G401 (cell line): ENCODE results near the gene TNFRSF13B. TPM values are rescaled to one million over a fixed set of nuclear protein-coding genes. Genes with fewer than 3 reads are reported as not detected.
"Not testable (repeated sequence)": the region's sequence is repeated elsewhere in the genome, so short reads cannot be mapped to it uniquely, and the experiment has no call there.

Experiments
- DNase-seq: peaks from one replicate; pipeline ENCODE4 v3.0.0-alpha.2; 2015; ENCODE audit warnings: low spot score
- in situ Hi-C: cut with HindIII; loops from 2 replicates; pipeline ENCODE4 v1.10.0; 2016; ENCODE audit warnings: low sequenced_read_pairs, mixed read lengths
- total RNA-seq: library from RNA; depleted of rRNA; stranded (reverse); fragments of >200 nt; shearing (Covaris generic); gene quantifications from 2 replicates; pipeline ENCODE4 v1.2.3, GENCODE V29; 2014; rRNA removed

Gene TNFRSF13B
- total RNA-seq, 1 experiment from 2014 or later = not detected

- in situ Hi-C loops, DNase-seq: not testable (repeated sequence)
Measured at GRCh38 chr17:16897211-16897896, 74.6 kb downstream of the TNFRSF13B start.

GRCh38 chr17:16896235-16896634 lies 75.7 kb downstream of the TNFRSF13B start:
- DNase-seq, in situ Hi-C loops: not testable (repeated sequence)

DNA sequence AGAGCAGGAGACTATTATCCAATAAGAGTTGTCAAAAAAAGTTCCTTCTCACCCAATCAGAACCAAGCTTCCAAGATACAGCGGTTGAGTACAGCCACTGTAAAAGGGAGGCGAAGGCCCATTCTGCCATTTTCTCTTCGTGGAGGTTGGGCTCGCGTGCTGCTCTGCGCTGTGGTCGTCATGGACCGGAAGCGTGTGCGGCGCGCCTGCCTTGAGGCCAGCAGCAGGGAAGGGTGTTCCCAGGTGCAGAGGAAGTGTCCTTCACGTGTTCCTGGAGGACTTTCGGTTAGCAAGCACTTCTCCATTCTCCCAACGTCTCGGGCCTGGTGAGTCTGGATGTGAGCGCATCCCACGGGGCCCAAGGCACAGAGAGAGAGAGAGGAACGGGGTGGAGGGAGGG lies 78.4 kb downstream of the TNFRSF13B start:
- in situ Hi-C loops, DNase-seq: not testable (repeated sequence)

DNA sequence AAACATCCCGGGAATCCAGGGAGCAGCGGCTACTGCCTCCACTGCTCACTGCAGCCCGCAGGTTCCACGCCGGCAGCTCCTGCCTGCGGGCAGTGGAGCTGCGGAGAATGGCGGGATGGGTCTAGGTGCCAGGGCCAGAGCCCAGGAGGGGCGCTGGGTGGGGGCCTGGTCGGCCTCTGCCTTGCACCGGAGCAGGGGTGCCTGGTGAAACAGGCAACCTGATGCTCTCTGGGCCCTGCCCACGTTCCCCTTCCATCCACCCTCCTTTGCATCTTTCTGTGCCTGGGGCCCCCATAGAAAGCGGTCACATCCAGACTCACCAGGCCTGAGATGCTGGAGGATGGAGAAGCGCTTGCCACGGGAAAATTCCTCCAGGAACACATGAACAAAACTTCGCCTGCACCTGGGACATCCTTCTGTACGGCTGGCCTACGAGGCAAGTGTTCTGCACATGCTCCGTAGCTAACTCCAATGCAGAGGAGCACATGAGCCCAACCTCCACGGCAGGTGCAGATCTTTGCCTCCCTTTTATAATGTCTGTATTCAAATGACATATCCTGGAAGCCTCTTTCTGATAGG lies 79.0 kb downstream of the TNFRSF13B start:
- DNase-seq, in situ Hi-C loops: not testable (repeated sequence)

- in situ Hi-C loops = no loop called here
- no peak for DNase-seq
Measured at GRCh38 chr17:16889088-16889465, 82.8 kb downstream of the TNFRSF13B start.

Other genes starting within 250 kb of the TNFRSF13B start
- gene MPRIP, start 70.3 kb upstream of the TNFRSF13B start, total RNA-seq = 59.5 and 97.1 TPM in 2 replicates
- 12.4 and 16.2 TPM in 2 replicates for gene PLD6, start 234.2 kb upstream of the TNFRSF13B start, total RNA-seq